NCI-H1930 (cell line): ENCODE data around the gene SLC8B1.

Source experiments
- DNase-seq, 2 experiments: peaks; one replicate each; lab custom pipeline; 2025; lab: John Stamatoyannopoulos, UW

Gene SLC8B1

DNA sequence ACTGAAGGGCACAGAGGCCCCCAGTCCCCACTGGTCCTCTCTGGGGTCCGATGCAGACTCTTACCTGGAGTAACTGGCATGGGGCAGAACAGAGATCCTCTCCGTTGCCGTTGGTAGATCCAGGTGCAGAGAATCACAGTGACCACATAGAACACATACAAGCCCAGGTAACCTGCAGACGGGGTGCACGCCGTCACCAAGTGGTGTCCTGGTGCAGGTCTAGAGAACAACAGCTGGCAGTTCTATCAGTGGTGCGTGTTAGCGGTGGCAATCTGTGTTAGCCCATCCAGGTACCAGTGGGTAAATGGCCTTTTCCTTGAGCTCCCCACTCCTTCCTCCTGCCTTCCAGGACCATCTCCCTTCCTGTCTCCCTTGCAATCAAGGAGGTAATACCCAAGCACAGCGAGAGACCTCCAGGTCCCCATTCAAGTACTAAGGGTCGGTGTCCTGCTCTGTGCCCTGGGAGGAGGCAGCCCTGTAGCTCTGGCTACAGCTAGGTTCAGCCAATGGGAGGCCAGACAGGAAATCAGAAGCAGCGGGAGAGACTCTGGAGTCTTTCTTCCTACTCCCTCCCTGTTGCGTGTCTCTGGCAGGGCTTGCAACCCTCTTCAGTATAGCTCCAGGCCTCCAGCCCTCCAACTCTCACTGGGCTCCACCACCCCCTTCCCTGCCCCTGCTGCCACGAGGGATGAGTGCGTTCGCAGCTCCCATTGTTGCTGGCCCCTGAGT lies 15.8 kb downstream of the SLC8B1 start:
- no peak for DNase-seq

DNA sequence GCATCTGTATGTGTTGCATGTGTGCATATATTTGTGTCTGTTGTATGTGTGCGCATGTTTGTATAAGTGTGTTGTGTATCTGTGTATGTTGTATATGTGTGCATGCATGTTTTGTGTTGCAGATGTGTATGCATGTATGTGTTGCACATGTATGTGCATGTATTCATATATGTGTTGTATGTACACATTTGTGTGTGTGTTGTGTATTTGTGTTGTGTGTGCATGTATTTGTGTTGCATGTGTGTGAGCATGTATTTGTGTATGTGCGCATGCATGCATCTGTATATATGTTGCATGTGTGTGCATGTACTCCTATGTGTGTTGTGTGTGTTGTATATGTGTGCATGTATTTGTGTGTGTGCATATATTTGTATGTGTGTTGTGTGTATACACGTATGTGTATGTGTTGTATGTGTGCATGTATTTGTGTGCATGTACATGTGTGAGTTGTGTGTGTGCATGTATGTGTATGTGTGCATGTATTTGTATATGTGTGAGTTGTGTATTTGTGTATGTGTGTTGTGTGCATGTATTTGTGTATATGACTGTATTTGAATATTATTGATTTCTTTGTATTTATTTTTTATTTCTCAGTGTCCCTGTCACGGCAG lies 16.8 kb downstream of the SLC8B1 start:
- DNase-seq, result no peak

DNA sequence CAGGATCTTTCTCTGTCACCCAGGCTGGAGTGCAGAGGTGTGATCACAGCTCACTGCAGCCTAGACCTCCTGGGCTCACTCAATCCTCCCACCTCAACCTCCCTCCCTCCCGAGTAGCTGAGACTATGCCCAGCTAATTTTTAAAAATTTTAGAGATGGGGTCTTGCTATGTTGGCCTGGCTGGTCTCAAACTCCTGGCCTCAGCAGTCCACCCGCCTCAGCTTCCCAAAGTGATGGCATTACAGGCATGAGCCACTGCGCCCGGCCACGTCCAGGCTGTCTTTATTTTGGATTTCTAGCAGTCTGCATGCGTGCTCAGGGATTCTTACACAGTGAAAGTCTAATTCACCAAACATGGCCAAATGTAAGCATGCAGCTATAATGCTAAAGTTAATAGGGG lies 17.8 kb downstream of the SLC8B1 start:
- DNase-seq, result no peak

DNA sequence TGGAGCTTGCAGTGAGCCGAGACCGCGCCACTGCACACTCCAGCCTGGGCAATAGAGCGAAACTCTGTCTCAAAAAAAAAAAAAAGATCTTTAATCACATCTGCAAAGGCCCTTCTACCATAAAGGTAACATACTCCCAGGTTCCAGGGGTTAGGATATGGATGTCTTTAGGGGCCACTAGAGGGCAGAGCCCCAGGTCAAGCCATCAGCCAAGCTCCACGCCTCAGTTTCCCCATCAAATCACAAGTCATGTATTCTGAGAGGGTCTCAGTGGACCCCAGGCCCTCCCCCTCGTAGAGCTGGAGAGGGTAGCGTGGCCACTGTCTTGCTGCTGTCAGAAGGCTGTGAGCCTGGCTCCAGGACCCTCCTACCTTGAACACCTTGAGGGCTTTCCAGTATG lies 18.8 kb downstream of the SLC8B1 start:
- no peak for DNase-seq

DNA sequence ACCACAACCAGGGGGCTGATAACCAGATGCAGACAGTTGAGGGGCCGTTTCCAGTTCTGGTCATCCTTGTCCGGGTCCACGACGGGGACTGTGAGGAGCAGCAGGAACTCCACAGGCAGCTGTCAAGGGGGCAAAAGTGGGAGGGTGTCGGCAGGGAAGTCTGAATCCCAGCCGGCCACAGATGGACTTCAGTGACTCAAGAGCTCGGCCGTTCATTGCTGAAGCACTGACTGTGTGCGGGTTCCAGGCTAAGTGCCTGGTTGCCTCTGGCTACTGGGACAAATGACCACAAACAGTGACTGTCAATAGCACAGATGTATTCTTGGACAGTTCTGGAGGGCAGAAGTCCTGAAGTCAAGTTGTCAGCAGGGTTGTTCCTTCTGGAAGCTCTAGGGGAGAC lies 19.6 kb downstream of the SLC8B1 start:
- DNase-seq, result no peak

DNA sequence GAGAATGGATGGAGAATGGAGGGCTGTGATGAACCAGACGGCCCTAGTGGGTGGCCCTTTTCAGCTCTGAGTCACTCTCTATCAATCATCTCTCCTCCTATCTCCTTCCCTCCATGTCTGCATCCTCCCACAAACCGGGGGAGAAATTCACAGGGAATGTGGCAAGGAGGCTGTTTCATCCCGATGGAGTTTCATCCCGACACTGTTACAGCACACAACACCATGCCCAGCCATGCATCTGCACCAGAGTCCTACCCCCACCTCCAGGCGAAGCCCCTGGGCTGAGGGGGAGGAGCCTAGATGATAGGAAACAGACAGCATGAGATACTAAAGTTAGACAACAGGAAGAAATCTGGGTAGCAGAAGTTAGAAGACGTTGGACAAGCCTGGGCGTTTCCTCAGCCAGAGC lies 20.8 kb downstream of the SLC8B1 start:
- DNase-seq, result no peak

DNA sequence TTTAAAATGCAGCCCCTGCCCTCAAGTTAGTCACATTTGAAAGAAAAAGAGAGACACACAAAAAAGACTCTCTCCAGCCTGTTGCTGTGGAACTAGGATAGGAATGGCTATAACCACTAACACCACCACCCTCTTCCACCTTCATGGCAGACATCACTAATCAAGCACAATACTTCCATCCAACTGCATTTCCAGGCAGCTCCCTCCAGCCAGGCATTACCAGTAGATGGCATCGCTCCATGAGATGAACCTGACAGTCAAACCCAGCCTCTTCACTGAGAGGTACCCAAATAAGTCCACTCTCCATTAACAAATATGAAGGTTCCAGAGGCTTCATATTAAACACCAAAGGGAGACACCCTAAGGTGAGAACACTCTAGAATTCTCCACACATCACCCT lies 24.4 kb downstream of the SLC8B1 start:
- DNase-seq, result no peak

DNA sequence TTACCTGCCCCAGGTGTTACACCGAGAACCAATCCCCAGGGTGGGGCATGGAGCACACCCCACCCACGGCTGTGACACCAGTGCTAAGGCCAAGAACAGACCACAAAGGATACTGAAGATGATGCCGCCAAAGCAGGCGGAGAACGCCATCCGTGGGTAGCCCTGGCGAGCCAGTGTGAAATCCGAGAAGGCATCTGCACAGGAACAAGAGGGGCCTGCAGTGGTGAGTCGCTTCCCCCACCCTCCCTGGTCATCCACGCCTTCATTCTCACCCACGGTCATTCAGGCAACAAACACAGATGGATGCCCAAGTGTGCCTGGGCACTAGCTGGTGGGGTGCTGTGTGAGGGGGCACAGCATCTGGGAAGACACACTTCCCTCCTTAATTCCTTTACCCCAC lies 28.5 kb downstream of the SLC8B1 start:
- DNase-seq, result no peak

DNA sequence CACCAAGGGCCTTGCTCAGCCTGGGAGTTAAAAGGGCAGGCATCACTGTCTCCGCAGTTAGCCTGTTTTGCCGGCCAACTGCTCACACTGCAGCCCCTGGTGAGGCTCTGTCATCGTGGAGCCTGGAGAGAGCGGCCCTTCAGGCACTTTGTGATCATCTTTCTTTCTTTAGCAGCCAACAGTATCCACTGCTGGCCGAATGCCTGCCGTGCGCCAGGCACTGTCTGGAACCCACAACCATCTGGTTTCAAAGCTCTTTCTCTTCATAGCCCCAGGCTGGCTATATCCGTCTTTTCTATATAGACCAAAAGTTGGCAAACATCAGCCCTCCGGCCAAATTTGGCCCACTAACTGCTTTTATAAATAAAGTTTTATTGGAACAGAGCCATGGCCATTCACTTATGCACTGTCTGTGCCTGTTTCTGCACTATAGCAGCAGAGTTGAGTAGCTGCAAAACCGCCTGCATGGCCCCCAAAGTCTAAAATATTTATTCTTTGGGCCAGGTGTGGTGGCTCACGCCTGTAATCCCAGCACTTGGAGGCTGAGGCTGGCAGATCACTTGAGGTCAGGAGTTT lies 29.5 kb downstream of the SLC8B1 start:
- DNase-seq, result no peak

DNA sequence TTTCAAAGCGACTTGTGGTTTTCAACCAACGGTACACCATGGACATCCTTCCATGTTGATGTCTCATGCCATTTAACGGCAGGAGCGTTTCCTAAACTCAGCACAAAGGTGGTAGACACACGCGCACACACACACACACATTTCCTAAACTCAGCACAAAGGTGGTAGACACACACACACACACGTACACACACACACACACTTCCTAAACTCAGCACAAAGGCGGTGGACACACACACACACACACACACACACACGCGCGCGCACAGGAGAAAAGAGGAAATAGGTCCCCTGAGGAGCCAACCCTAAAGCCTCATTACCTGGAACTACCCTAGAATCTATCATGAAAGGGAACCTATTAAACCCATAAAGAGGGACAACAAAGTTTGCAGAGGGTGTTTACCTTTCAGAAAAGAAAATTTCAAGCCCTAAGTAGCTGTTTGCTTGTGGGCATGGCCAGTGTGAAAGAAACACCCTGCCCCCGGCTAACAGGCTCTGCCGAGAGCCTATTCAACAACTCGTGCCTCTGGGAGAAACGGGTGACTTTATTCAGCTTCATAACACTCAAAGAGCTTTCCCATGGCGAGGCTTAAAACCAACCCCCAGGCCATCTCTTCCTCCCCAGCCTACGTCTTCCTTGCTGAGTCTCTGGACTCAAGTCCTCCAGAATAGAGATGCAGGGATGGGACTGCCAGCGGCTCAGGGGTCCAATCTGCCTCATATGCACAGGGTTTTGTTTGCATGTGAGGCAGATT lies 31.8 kb downstream of the SLC8B1 start:
- DNase-seq, result no peak

DNA sequence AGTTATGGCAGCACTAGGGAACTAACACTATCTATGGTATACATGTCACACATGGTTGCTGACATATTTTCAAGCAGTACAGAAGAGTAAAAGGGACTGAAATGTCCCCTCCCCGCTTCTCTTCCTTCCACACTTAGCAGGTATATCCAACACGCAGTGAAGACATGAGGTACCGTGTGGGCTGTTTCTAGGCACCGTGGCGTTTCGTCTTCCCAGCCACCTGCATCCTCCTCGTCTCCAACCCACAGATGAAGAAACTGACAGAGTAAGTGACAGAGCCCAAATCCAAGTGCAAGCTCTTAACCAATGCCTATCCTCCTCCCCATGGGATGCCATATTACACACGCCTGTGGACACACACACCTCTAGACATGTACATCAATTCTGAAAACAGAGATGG lies 32.4 kb downstream of the SLC8B1 start:
- no peak for DNase-seq

DNA sequence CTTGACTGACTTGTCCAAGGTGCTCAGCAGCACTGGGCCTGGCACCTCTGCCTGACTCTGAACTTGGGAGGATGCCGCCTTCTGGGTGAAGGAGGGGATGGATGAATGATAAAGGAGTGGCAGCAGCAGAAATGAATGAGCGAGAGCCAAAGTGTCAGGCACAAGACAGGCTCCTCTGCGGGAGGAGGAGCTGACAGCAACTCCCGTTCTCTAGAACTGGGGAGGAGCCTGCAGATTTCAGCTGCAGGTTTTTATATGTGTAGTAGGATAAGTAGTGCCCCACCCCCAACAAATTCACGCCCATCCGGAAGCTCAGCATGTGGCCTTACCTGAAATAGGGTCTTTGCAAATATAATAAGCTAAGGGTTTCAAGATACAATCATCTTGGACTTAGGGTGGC lies 33.1 kb downstream of the SLC8B1 start:
- no peak for DNase-seq

DNA sequence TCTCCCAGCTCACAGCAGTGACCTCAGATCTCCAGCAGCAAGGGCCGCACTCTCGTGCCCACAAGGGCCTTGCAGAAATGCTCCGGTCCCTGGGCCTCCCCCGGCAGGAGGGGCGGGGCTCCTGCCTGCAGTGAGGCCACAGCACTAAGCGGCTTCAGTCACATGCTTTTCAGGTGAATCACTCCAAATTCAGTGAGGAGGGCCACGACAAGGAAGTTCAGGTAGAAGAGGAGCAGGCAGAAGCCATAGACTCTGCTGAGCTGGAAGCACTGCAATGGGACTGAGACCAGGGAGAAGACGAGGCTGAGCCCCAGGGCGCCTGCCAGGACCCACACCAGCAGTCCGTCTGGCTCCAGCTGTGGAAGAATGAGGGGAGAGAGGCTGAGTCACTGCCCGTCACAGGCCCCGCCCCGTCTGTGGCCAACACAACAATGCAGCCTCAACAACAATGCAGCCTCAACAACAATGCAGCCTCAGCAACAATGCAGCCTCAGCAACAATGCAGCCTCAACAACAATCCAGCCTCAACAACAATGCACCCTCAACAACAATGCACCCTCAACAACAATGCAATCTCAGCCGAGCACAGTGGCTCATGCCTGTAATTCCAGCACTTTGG lies 35.2 kb downstream of the SLC8B1 start:
- no peak for DNase-seq

DNA sequence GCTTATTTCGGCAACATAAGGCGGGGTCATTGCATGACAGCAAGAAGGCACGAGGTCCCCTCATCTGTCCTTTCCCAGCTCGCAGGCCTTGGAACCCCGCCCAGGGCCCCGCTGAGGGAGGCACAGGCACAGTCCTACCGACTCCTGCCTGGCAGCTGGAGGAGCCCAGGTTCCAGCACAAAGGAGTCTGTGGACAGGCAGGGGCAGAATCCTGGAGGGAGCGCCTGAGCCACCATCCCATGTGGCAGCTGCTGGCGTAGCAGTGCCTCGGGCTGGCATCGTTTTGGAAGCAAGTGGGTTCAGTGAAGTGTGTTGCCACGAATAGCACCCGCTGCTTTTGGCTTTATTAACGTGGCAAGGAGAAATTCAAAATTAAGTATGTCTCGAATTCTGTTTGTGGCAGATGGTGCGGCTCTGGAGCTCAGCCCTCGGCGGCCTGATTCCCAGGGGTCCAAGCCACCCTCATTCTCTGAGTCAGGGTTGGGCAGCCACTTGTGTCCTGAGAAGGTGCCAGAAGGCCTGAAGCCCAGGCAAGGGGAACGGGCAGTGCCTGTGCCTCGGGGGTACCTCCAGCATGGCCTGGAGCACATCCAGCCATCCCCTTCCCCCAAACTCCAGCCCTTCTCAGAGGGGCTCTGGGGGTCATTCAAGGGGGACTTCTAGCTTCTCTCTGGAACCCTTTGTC lies 35.9 kb downstream of the SLC8B1 start:
- DNase-seq, result no peak

DNA sequence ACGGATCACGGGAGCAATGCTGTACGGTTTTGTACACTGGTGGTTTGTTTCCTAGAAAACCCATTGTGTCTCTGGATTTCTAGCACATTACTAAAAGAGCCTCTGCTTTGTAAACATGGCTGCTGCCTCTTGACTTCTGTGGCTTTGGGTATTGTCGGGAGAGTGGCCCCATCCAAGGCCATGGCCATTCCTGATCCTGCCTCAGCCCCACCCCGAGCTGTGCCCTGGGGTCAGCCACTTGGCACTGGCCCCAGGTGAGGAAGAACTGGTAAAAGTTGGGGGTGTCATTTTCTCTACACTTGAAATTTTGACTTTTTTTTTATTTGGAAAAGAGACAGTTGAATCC lies 36.5 kb downstream of the SLC8B1 start:
- DNase-seq, result no peak

DNA sequence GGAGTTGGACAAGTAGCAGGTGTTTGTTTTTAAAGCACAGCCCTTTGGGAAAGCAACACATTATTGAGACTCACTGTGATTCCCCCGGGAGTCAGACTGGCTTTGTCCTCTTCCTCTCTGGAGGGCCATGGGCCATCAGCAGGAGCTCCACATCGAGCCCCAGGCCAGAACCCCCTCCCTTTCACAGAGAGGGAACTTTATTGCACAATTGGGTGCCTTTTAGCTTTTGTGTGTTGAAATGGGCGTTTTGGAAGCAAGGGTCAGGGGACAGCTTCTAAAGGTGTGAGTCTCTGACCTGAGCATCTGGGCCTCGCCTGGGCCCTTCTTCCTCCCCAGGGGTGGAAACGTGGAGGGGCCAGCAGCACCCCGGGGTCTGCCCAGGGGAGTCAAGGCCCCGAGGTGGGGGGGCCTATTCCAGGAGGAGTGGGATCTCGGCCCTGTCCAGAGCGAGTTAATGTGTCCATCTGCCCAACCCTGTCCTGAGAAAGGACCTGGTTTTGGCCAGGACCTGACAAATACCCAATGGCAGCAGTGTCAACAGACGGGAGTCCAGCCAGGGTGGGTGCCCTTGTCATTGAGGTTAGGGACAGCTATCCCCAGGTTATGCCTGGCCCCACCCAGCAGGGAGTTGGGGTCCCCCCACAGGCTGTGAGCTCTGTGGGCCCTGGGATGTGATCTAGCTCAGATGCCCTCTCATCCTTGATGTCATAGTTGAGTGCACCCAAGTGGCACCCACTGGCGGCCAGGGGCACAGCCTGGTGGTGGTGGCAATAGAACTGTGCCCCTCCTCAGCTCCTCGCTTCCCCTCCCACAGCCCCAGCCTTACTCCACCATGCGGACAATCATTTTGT lies 37.1 kb downstream of the SLC8B1 start:
- DNase-seq, result no peak

DNA sequence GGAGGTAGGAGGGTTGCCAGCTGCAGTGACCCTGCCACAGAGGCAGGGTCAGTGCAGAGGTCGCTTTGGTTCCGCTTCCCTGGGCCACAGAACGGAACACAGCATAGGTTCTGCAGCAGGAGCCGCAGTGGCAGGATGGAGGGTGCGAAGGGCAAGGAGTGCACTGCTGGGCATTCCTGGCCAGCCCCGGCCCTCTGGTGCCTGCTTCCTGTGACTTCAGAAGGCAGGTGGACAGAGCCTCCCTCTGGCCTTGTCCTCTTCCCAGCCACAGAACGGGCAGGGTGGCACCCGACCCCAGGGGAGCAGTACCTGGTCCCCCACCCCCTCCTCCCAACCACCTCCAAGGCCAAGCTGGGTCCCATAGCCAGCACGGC lies 37.7 kb downstream of the SLC8B1 start:
- no peak for DNase-seq

DNA sequence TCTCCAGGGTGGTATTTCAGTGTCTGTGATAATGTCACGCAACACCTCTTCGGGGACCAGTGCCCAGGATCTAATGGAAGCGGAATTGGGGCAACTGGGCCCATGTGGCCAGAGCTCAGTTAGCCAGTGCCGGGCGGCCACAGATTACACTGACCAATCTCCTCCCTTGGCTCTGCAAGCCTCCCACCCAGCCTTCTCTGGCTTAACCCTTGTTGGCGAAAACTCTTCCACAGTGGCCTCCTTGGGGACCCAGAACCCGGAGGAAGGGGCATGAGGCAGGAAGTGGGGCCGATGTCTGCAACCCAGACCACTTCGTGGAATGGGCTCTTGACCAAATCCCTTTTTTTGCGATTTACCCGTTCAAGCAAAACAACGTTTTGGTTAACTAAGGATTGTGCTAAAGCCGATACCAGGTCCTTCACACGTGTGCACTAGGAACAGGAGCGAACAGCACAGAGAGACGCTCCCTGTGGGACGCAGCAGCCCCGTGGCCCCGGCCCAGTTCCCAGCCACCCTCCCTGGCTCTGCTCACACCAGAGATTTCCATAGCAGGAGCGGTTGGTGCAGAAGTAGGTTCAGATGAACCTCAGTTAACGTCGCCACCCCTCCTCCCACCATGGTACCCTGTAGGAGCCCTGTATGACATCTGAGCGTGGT lies 38.2 kb downstream of the SLC8B1 start:
- DNase-seq, result no peak

DNA sequence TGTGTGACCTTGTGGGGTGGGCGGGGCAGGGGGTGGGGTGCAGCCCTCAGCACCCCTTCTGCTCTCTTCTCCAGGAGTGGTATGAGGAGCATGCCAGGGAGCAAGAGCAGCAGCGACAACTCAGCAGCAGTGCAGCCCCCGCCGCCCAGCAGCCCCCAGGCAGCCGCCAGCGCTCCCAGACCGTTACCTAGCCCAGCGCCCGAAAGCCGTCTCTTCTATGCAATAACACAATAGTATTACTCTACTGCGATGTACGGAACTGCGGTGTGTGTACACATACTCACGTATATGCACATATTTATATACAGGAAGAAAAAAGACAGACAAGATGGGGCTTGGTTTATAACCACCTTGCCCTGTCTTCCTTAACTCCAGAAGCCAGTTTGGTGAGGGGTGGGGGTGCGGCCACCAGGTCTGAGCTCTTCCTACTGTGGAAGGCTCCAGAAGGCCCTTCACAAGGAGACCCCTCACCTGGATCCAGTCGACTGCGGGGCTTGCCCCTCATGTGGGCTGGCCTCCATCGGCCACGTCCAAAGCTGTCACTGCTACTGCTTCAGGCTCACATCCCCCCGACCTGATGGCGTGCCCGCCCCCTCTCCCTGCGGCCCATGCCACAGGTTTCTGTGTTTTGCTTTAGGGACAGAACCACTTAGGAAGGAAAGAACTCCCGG lies 38.9 kb downstream of the SLC8B1 start:
- DNase-seq, result no peak

DNA sequence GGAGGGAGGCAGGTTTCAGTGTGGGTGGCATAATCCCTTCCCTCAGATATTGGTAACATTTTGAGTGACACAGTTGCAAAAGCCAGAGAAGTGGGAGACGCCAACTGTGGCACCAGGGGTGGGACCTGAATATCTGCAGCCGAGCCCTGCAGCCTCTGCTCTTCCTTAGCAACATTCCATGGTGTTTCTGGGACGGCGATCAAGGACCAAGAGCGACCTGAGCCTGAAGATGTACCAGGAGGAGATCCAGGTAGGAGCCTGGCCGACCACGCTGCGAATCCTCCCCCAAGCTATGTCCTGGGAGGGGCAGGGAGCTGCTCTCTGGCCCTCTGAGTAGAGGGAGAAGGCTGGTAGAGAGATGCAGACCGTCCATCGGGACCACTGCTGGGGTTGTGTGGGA lies 41.8 kb downstream of the SLC8B1 start:
- DNase-seq, result no peak
